GM21515 (cell line): ENCODE results near the gene ARSB.
A peak's percentile ranks its signal among the peaks of the same experiment; 100 is the strongest.
"Not testable (repeated sequence)": the region's sequence is repeated elsewhere in the genome, so short reads cannot be mapped to it uniquely, and the experiment has no call there.

ENCODE experiments used
- ATAC-seq: cut with Tn5 transposase; IDR thresholded peaks from one replicate; pipeline ENCODE4 v1.9.1; 2021; ENCODE audit not compliant: unreplicated experiment

Gene ARSB

GRCh38 chr5:78905084-78905938 is 79.8 kb downstream of the ARSB start:
- peak; percentile 59 for ATAC-seq

- ATAC-seq: no peak
These were observed 81.2 kb downstream of the ARSB start for GRCh38 chr5:78903861-78904260.

GRCh38 chr5:78903353-78903752 is 81.8 kb downstream of the ARSB start:
- no peak for ATAC-seq

- ATAC-seq: no peak
These were observed 85.2 kb downstream of the ARSB start for GRCh38 chr5:78899922-78900362.

GRCh38 chr5:78896132-78896531 is 89.0 kb downstream of the ARSB start:
- no peak for ATAC-seq

- no peak for ATAC-seq
These were observed 89.5 kb downstream of the ARSB start for GRCh38 chr5:78895616-78896015.

- ATAC-seq: no peak
These were observed 91.0 kb downstream of the ARSB start for GRCh38 chr5:78893940-78894677.

GRCh38 chr5:78890667-78891379 is 94.3 kb downstream of the ARSB start:
- no peak for ATAC-seq

GRCh38 chr5:78889369-78890140 is 95.6 kb downstream of the ARSB start:
- ATAC-seq: no peak

GRCh38 chr5:78888580-78889368 is 96.3 kb downstream of the ARSB start:
- no peak for ATAC-seq

GRCh38 chr5:78887384-78888118 is 97.6 kb downstream of the ARSB start:
- ATAC-seq: peak; percentile 96

- ATAC-seq: no peak
These were observed 98.5 kb downstream of the ARSB start for GRCh38 chr5:78886341-78887230.

- no peak for ATAC-seq
These were observed 103.2 kb downstream of the ARSB start for GRCh38 chr5:78881884-78882283.

- no peak for ATAC-seq
These were observed 105.6 kb downstream of the ARSB start for GRCh38 chr5:78879516-78879915.

- ATAC-seq: not testable (repeated sequence)
These were observed 119.0 kb downstream of the ARSB start for GRCh38 chr5:78866076-78866475.

GRCh38 chr5:78858364-78858763 is 126.7 kb downstream of the ARSB start:
- no peak for ATAC-seq

GRCh38 chr5:78855026-78855425 is 130.1 kb downstream of the ARSB start:
- no peak for ATAC-seq

- not testable (repeated sequence) for ATAC-seq
These were observed 133.2 kb downstream of the ARSB start for GRCh38 chr5:78851891-78852290.
